Panc1 (cell line): Measurements from ENCODE around the gene NUDT13.
"Not testable (repeated sequence)": the region's sequence is repeated elsewhere in the genome, so short reads cannot be mapped to it uniquely, and the experiment has no call there.

Experiments
- POLR2AphosphoS5 ChIP-seq: IDR thresholded peaks from 2 replicates; pipeline ENCODE4 v1.6.1; 2012; ENCODE audit warnings: mild to moderate bottlenecking, low read depth, low read length, moderate library complexity
- REST ChIP-seq, 2 experiments: IDR thresholded peaks; 2 replicates each; pipeline ENCODE4 v1.6.1; 2011 to 2012; ENCODE audit warnings: low read depth in 2 of 2, control low read depth in 1 of 2, low read length in 1 of 2, mild to moderate bottlenecking in 1 of 2, moderate library complexity in 1 of 2; ENCODE audit not compliant: insufficient read depth in 1 of 2
- TCF7L2 ChIP-seq: IDR thresholded peaks from 2 replicates; pipeline ENCODE4 v1.6.1; 2011; ENCODE audit warnings: mild to moderate bottlenecking, low read depth, low read length, inconsistent platforms
- TF ChIP-seq, protein P1 (sequence below): fragments of 450-650 bp; IDR thresholded peaks from 2 replicates; pipeline ENCODE4 v1.5.1; 2017; ENCODE audit warnings: mild to moderate bottlenecking

DNA sequence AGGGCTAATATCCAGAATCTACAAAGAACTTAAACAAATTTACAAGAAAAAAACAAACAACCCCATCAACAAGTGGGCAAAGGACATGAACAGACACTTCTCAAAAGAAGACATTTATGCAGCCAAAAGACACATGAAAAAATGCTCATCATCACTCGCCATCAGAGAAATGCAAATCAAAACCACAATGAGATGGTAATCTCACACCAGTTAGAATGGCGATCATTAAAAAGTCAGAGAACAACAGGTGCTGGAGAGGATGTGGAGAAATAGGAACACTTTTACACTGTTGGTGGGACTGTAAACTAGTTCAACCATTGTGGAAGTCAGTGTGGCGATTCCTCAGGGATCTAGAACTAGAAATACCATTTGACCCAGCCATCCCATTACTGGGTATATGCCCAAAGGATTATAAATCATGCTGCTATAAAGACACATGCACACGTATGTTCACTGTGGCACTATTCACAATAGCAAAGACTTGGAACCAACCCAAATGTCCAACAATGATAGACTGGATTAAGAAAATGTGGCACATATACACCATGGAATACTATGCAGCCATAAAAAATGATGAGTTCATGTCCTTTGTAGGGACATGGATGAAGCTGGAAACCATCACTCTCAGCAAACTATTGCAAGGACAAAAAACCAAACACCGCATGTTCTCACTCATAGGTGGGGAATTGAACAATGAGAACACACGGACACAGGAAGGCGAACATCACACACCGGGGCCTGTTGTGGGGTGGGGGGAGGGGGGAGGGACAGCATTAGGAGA lies 40.6 kb downstream of the NUDT13 start:
- TF ChIP-seq, protein P1, sequence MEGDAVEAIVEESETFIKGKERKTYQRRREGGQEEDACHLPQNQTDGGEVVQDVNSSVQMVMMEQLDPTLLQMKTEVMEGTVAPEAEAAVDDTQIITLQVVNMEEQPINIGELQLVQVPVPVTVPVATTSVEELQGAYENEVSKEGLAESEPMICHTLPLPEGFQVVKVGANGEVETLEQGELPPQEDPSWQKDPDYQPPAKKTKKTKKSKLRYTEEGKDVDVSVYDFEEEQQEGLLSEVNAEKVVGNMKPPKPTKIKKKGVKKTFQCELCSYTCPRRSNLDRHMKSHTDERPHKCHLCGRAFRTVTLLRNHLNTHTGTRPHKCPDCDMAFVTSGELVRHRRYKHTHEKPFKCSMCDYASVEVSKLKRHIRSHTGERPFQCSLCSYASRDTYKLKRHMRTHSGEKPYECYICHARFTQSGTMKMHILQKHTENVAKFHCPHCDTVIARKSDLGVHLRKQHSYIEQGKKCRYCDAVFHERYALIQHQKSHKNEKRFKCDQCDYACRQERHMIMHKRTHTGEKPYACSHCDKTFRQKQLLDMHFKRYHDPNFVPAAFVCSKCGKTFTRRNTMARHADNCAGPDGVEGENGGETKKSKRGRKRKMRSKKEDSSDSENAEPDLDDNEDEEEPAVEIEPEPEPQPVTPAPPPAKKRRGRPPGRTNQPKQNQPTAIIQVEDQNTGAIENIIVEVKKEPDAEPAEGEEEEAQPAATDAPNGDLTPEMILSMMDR = not testable (repeated sequence)
- not testable (repeated sequence) for TF ChIP-seq REST (IDR thresholded peaks at IDR 0.05; ENCODE audit: insufficient read depth in 1 of 2, low read depth in 2 of 2, low read length in 1 of 2); POLR2AphosphoS5; TCF7L2
